Stimulated activated CD4-positive, alpha-beta T cell treated with anti-CD3 and anti-CD28 coated beads, Interleukin-2, amount 100 ng/mL, for 24 hours (primary cell): ENCODE results near the gene CACNB2.

ENCODE experiments used
- DNase-seq, 2 donors: peaks; one replicate each; pipeline ENCODE4 v3.0.0-alpha.2; 2020

CACNB2 gene

GRCh38 chr10:18351421-18351820 is 211.2 kb downstream of the CACNB2 start:
- DNase-seq: no peak

- no peak for DNase-seq
Measured at GRCh38 chr10:18352175-18352574, 212.0 kb downstream of the CACNB2 start.

- no peak for DNase-seq
Measured at GRCh38 chr10:18359812-18360211, 219.6 kb downstream of the CACNB2 start.

GRCh38 chr10:18362892-18363291 is 222.7 kb downstream of the CACNB2 start:
- DNase-seq: no peak

- DNase-seq: no peak
Measured at GRCh38 chr10:18364987-18365775, 225.0 kb downstream of the CACNB2 start.

GRCh38 chr10:18367840-18368239 is 227.6 kb downstream of the CACNB2 start:
- no peak for DNase-seq

- no peak for DNase-seq
Measured at GRCh38 chr10:18368273-18368672, 228.0 kb downstream of the CACNB2 start.

GRCh38 chr10:18368682-18369081 is 228.5 kb downstream of the CACNB2 start:
- DNase-seq: no peak

GRCh38 chr10:18369859-18370473 is 229.7 kb downstream of the CACNB2 start:
- DNase-seq: no peak

- DNase-seq: no peak
Measured at GRCh38 chr10:18376650-18377049, 236.4 kb downstream of the CACNB2 start.

- DNase-seq: no peak
Measured at GRCh38 chr10:18377898-18378297, 237.7 kb downstream of the CACNB2 start.

- DNase-seq: no peak
Measured at GRCh38 chr10:18378766-18379165, 238.5 kb downstream of the CACNB2 start.

- DNase-seq: no peak
Measured at GRCh38 chr10:18381679-18382078, 241.5 kb downstream of the CACNB2 start.

GRCh38 chr10:18397906-18398305 is 257.7 kb downstream of the CACNB2 start:
- DNase-seq: no peak

GRCh38 chr10:18399158-18399557 is 258.9 kb downstream of the CACNB2 start:
- DNase-seq: no peak

- DNase-seq: peak in 1 of 2 donors; percentile 3
Measured at GRCh38 chr10:18400201-18400905, 260.1 kb downstream of the CACNB2 start.

GRCh38 chr10:18400906-18401245 is 260.7 kb downstream of the CACNB2 start:
- DNase-seq: no peak

- DNase-seq: no peak
Measured at GRCh38 chr10:18401416-18402195, 261.4 kb downstream of the CACNB2 start.

- DNase-seq: no peak
Measured at GRCh38 chr10:18402853-18403252, 262.6 kb downstream of the CACNB2 start.

GRCh38 chr10:18404530-18404929 is 264.3 kb downstream of the CACNB2 start:
- DNase-seq: no peak

GRCh38 chr10:18406136-18406535 is 265.9 kb downstream of the CACNB2 start:
- DNase-seq: no peak

GRCh38 chr10:18409599-18410397 is 269.6 kb downstream of the CACNB2 start:
- no peak for DNase-seq
